H1 (cell line): Measurements from ENCODE around the gene PRR29.

ENCODE experiments used
- POLR2A ChIP-seq, 2 experiments: IDR thresholded peaks; 1 replicate in 1 of 2; 2 replicates in 1 of 2; pipeline ENCODE4 v1.6.1; 2011; ENCODE audit warnings: low read depth in 2 of 2, low read length in 2 of 2, mild to moderate bottlenecking in 2 of 2; ENCODE audit errors: control extremely low read depth in 1 of 2
- RFX5 ChIP-seq: IDR thresholded peaks from 2 replicates; pipeline ENCODE4 v1.6.1; 2011; ENCODE audit warnings: low read depth, low read length, improper control_type of control experiment, borderline replicate concordance
- SRF ChIP-seq: IDR thresholded peaks from 2 replicates; pipeline ENCODE4 v1.6.1; 2011; ENCODE audit warnings: mild to moderate bottlenecking, low read depth, low read length, moderate library complexity
- SUZ12 ChIP-seq: fragments of 200-600 bp; sonication (generic); IDR thresholded peaks from 2 replicates; pipeline ENCODE4 v1.6.1; 2012; ENCODE audit warnings: mild to moderate bottlenecking, inconsistent platforms, low read length, moderate library complexity, mixed read lengths

GRCh38 chr17:63993368-63993985 is 4.7 kb upstream of the PRR29 start:
- TF ChIP-seq POLR2A (IDR thresholded peaks at IDR 0.05; ENCODE audit: control extremely low read depth in 1 of 2, low read depth in 2 of 2, low read length in 2 of 2) (no peak), RFX5 (no peak), SUZ12 (no peak), SRF (no peak)
